ENCODE data around the gene MTCL1. TPM values are rescaled to one million over a fixed set of nuclear protein-coding genes. Genes with fewer than 3 reads are reported as not detected.

MTCL1 gene
- total and polyA plus RNA-seq, 10 donors = 1.6 to 7.5 (median 3.9) TPM

GRCh38 chr18:8857806-8858205, 152.4 kb downstream of the MTCL1 start:
- Histone ChIP-seq H3K4me1 (no peaks in the 10 kb centered on the region), H3K27me3 (replicated peaks in 1 of 7) (peaks cover 0 to 12% (median 0%) of the 10 kb centered on the region in 7 donors), H3K4me3 (no peak overlapping the region), H3K27ac (no peak overlapping the region), H3K9me3 (no peaks in the 10 kb centered on the region), H3K36me3 (no peaks in the 10 kb centered on the region)
- DNase-seq = no peak
- TF ChIP-seq POLR2A (IDR thresholded peaks at IDR 0.05) = no peak
- TF ChIP-seq CTCF (IDR thresholded peaks at IDR 0.05 in 8 of 11, conservative IDR thresholded peaks at IDR 0.05 in 3 of 11) = no peak
- TF ChIP-seq POLR2AphosphoS5 (IDR thresholded peaks at IDR 0.05) = no peak
- intact Hi-C loops (cut with DNase I; ENCODE audit: low total_unique reads) = no loop called here
- 87 to 94% (median 90%) methylated on average over 4 of the region's 4 CpGs for WGBS, 5 donors

- no peaks in the 10 kb centered on the region for H3K9me3 ChIP-seq
- peaks cover 0 to 12% (median 0%) of the 10 kb centered on the region in 7 donors for H3K27me3 ChIP-seq (replicated peaks in 1 of 7)
- 45 to 78% (median 71%) methylated on average over 1 of the region's 1 CpG for WGBS, 5 donors
- no peak overlapping the region for H3K27ac ChIP-seq
- intact Hi-C loops (cut with DNase I; ENCODE audit: low total_unique reads) = no loop called here
- no peak for TF ChIP-seq POLR2AphosphoS5 (IDR thresholded peaks at IDR 0.05)
- TF ChIP-seq POLR2A (IDR thresholded peaks at IDR 0.05) = no peak
- no peak for TF ChIP-seq CTCF (IDR thresholded peaks at IDR 0.05 in 8 of 11, conservative IDR thresholded peaks at IDR 0.05 in 3 of 11)
- H3K4me1 ChIP-seq = no peaks in the 10 kb centered on the region
- H3K4me3 ChIP-seq = no peak overlapping the region
- no peaks in the 10 kb centered on the region for H3K36me3 ChIP-seq
- DNase-seq = no peak
These were observed 153.6 kb downstream of the MTCL1 start for GRCh38 chr18:8858888-8859511.

GRCh38 chr18:8860845-8861642, 155.7 kb downstream of the MTCL1 start:
- Histone ChIP-seq H3K36me3 (no peaks in the 10 kb centered on the region), H3K9me3 (no peaks in the 10 kb centered on the region), H3K27me3 (replicated peaks in 1 of 7) (peaks cover 0 to 4% (median 0%) of the 10 kb centered on the region in 7 donors), H3K27ac (no peak overlapping the region), H3K4me1 (no peaks in the 10 kb centered on the region), H3K4me3 (no peak overlapping the region)
- DNase-seq = no peak
- no peak for TF ChIP-seq POLR2A (IDR thresholded peaks at IDR 0.05)
- TF ChIP-seq CTCF (IDR thresholded peaks at IDR 0.05 in 8 of 11, conservative IDR thresholded peaks at IDR 0.05 in 3 of 11) = no peak
- no peak for TF ChIP-seq POLR2AphosphoS5 (IDR thresholded peaks at IDR 0.05)
- intact Hi-C loops (cut with DNase I; ENCODE audit: low total_unique reads) = no loop called here
- WGBS, 5 donors = 76 to 79% (median 78%) methylated on average over 6 of the region's 6 CpGs

GRCh38 chr18:8863427-8863826, 158.1 kb downstream of the MTCL1 start:
- Histone ChIP-seq H3K27me3 (replicated peaks in 1 of 7) (no peaks in the 10 kb centered on the region), H3K36me3 (no peaks in the 10 kb centered on the region), H3K9me3 (no peaks in the 10 kb centered on the region), H3K4me3 (no peak overlapping the region), H3K27ac (no peak overlapping the region), H3K4me1 (no peaks in the 10 kb centered on the region)
- TF ChIP-seq POLR2AphosphoS5 (IDR thresholded peaks at IDR 0.05) (no peak), POLR2A (IDR thresholded peaks at IDR 0.05) (no peak), CTCF (IDR thresholded peaks at IDR 0.05 in 8 of 11, conservative IDR thresholded peaks at IDR 0.05 in 3 of 11) (no peak)
- WGBS, 5 donors = 59 to 81% (median 70%) methylated on average over 3 of the region's 3 CpGs
- no peak for DNase-seq
- intact Hi-C loops (cut with DNase I; ENCODE audit: low total_unique reads) = no loop called here
